NCI-H69 (cell line): ENCODE measurements around the gene NEK10.
"Not testable (repeated sequence)": the region's sequence is repeated elsewhere in the genome, so short reads cannot be mapped to it uniquely, and the experiment has no call there.

Source experiments
- DNase-seq: peaks from one replicate; lab custom pipeline; 2025; lab: John Stamatoyannopoulos, UW

Gene NEK10

DNA sequence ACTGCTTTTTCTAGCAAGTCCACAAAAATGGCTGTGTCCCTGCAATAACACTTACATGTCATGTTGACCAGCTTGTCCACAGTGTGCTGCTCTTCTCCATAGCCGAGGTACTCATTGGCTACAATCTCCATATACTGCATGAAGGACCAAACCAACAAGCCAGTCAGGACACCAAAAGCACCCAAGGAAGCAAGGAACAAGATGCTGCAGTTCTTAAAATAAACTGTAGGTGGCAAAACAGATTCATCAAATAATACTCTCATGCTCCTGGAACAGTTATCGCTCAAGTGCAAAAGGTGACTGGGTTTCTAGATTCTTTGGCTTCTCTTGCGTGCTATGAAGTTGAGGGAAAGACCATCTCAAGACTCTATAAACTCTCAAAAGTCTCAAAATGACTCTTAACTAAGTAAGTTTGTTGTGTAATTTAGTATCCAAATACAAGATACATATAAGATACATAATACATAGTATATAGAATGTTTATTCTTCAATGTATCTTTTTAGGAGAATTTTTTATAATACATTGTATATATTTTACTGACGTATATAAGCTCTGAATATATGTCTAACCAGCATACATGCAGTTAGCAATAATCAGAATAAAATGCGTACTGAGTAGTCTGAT lies 57.0 kb downstream of the NEK10 start:
- DNase-seq: peak; percentile 69

DNA sequence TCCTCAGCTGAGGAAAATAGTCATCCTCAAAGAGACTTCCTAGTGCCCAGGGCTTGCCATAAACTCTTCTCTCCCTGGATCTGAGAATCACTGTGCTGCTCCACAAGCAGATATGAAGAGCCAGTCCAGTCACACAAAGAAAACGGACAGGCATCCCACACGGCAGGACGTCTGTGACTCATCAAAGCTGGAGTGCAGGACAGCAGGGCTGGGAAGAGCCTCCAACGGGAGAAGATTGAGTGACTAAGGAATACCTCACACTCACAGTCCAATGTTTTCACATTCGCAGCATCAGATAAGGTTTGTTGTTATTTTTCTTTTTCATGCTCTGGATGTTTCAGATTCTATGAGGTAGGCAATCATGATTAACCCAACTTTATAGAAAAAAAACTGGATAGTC lies 57.8 kb downstream of the NEK10 start:
- DNase-seq: no peak

DNA sequence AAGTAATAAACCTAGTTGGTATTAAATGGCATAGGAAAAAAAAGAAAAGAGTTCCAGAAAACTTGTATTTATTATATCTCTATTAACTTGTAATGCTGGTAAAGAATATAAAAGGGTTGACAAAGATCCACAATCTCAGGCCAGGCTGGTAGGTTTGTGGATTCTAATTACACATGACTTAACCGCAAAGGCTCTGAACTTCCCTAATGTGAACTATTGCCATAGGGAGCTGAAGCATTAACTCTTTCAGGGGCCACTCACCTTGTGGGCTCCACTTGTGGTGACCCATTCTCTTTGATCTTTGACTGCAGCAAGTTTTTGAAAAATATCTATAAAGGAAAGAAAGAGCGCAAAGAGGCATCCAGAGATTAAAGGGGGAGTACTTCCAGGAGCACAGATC lies 58.5 kb downstream of the NEK10 start:
- DNase-seq: no peak

DNA sequence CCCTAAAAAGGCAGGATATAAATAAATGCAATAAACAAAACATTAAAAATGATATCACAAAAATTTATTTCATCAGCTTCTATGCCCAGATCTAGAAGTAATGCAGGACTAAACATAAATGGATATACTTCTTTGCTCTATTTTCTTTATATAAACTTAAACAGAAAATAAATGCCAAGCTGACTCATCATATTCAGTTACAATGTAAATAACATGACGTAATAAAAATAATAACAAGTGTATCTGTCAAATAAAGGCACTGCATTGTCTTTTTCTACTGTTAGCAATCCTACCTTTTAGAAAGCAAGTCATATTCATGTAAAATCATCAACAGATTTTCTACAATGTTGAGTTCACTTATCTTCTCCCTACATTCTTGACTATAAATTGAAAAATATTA lies 61.6 kb downstream of the NEK10 start:
- DNase-seq: no peak

DNA sequence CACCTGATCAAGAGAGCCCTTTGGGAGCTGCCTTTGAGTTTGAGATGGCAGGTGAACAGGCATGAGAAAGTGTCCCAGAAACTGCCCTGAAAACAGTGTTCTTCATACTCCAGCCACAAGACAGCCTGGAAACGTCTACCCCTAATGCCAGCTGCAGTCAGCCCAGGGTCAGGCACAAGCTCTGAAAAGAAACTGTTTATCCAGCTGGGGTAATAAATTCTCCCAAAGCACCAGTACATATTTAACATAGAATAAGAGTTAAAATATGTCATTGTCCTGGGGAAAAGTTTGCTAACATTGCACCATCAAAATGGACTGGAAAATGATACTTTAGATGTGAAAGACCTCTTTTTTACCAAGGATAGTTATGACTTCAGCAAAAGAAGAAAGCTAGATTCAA lies 66.3 kb downstream of the NEK10 start:
- DNase-seq: no peak

DNA sequence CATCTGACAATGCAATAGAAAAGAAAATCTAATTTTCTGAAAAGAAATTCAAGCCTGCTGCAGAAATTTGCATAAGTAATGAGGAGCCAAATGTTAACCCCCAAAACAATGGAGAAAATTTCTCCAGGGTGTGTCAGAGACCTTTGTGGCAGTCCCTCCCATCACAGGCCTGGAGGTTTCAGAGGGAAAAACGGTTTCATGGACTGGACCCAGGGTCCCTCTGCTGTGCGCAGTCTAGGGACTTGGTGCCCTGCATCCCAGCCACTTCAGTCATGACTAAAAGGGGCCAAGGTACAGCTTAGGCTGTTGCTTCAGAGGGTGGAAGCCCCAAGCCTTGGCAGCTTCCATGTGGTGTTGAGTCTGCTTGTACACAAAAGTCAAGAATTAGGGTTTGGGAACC lies 70.2 kb downstream of the NEK10 start:
- DNase-seq: not testable (repeated sequence)

DNA sequence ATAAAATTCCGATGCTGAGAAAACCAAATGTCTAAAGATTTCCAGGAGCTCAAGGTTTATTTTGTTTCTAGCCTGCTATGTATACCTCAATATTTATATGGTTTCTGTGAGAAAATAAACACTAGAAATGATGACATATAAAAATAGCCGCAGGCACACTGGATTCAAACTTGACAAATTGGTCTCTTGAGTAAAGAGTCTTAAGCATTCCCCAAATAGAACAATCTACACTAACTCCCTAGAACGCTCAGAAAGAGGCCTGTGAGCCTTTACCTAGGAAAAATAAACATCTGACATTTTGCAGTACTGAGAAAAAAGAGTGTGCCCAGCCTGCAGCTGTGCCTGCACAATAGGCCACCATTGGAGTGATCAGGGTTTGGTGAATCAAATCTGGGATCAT lies 75.2 kb downstream of the NEK10 start:
- DNase-seq: peak; percentile 37

DNA sequence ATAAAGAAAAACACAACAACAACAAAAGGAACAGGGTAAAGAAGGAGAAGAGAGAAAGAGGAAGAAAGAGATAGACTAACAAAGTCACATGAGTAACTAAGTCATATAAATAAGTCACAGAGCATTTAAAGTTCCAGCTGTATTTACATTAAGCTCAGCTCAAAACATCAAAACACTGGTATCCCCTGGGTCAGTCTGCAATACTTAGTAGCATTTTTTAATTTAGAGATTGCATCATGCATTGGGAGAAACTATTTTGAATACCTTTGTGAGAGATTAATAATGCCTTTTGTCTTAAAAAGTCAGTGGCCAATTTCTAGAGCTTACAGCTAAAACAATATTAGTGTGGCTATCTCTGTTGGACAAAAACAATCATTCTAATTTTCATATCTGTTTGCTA lies 78.4 kb downstream of the NEK10 start:
- no peak for DNase-seq

DNA sequence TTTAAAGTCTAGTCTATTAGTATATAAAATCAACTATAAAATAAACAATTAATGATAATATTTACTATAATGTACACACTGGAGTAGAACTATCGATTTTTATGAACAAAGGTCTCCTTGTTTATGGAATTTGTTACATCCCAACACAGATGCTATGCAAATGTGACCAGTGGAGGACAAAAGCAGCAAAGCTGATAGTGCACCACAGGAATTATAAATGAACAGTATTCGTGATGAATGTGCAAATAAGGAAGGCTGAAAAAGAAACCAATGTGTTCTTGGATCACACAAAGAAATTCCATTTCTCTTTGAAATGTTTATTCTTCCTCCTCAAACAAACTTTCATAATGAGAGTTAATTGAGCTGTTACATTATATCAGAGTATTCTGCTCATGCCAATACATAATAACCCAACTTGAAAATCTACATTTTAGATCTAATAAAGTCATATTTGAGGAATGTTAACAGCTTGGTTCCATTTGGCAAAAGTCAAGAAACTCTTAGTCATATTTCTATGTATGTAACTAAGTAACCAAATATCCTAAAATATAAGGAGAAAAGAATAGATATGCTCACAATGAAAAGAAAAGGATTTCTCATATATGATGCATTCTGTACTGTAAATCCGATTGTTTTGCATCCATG lies 79.3 kb downstream of the NEK10 start:
- no peak for DNase-seq

DNA sequence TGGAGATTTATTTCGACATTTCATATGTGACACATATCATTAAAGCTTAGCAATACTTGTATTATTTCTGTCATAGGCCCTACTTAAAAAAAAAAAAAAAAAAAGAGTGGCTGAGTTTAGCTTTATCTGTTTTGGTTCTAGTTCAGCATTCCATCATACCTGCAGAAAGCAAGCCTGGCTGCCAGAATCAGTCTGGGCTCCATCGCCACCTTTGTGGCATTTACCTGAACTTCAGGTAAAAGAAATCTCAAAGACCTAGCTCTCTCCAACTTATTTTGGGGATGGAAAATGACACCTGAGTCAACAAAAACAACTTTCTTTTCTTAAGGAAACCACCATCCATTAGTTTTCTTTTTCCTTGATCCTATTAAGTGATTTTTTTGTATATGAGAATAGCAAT lies 82.1 kb downstream of the NEK10 start:
- DNase-seq: no peak

DNA sequence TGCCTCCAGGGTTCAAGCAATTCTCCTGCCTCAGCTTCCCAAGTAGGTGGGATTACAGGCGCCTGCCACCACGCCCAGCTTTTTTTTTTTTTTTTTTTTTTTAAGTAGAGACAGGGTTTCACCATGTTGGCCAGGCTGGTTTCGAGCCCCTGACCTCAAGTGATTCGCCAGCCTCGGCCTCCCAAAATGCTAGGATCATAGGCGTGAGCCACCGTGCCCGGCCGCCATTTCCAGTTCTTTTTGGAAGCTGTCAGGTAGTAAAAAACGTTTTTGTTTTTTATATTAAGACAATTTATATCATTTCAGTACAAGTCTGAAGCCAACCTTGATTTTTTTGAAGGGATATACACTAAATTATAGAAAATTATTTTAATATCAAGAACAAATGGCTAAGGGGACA lies 82.7 kb downstream of the NEK10 start:
- DNase-seq: not testable (repeated sequence)

DNA sequence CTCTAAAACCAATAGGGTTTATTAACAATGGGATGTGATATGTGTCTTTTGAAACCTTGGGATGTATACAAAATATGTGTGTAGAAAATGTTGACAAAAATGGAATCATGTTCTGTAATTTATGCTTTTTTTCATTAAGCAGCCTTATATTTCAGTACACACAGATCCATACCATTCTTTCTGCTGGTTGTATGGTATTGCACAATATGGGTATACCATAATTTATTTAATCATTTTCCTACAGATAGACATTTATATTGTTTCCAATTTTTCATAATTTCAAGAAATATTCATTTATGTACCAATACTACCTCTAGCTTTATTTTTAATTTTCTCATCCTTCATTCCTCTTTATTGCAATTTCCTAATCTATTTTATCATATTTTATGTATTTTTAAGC lies 83.5 kb downstream of the NEK10 start:
- no peak for DNase-seq

DNA sequence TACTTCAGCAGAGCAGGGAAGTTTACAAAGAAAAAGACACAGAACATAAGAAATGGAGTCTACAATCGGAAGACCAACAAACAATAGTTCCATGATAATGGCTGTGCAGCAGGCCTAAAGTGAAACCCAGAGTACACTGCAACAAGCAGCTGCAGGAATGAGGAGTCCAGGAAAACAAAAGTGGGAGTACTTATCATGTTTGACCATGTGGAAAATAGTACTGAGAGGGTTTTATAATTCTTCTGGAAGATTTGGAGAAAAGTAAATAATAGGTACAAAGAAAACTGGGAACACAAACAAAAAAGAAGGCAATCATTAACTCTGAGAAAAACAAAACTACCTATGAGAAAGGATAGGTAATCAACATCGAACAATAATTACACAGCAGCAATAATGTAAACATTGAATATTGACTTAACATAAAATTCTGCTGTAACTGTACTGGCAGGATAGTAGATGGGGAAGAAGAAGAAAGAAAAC lies 87.5 kb downstream of the NEK10 start:
- peak; percentile 78 for DNase-seq

DNA sequence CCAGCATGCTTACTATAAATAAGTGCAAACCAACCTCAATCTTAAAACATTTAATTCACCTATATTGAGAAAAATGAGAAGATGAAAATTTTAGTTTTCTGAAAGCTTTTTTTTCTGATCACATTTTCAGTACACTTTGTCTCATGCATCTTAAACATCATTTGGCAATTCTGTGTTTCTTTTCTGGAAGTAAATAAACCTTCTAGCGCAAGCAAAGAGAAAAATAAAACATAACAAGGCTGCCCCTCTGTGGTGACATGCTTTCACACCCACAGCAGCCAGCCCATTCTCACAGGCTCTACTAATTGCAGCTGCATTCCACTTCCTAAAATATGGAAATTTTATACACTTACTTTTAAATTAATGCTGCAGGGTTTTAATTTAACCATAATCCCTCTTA lies 90.1 kb downstream of the NEK10 start:
- DNase-seq: peak; percentile 9

DNA sequence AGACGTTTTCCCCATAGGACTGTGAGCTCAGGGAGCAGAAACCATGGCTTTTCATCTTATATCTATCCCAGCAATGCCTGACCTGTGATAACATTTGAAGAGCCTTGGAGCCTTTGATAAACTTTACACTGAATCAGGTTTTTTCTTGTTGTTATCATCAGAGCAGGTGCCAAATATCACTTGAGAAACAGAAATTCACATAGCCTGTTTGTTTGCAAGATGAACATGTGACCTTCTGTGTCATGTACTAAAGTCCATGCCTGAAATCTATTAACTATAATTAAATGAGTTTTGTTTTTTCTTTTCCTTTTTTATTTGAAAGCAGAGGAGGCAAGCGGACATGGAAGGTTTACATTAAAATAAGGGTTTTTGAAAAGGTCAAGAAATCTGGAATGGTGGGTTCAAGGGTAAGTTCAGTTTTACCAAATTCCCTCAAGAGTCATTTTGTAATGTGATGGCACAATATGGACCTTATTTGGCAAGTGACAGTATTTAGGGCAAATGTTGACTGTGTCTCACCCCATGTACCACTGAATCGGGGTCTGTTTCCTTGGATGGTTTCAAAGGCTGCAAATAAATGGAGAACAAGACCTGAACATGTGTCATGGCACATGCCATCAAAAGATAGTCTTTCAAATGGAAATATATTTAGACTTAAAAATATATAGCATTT lies 90.7 kb downstream of the NEK10 start:
- no peak for DNase-seq

DNA sequence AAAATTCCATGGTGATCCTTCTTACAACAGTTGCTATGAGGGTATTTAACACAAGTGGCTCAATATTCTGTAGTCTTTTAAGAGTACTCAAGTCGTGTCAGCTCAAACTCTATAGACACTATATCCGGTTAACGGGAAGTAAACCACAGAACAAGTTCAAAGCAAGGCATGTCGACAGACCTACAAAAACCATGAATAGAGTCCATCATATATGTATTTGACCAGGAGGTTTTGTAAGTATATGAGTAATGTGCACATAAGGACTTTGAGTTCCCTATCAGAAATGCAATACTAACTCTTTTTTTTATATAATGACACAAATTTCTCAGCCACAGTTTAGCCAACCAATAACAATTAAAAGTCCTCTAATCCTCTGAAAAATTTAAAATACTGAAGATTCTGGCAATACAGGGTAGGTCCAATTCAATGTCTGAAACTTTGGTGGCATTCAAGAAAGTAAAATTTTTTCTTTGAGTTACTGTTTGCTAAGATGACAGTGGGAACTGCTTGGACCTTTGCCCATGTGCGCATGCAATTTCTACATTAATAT lies 93.7 kb downstream of the NEK10 start:
- no peak for DNase-seq

DNA sequence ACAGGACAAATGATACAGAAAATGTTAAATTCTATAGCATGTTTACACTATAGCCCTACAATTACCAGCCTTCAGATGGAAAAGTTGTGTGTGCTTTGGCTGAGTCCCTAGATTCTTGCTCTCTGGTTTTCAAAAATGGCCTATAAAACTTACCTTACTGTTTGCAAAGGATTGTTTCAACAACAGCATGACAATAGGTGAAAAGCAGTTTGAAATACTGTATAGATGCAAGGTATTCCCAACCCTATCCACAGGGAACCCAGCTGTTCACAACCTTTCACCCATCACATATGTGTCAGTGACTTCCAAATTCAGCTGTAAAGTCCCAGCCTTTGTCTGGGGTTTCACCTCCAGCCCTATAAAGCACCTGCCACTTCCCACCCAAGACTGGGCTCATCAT lies 97.3 kb downstream of the NEK10 start:
- peak; percentile 54 for DNase-seq

DNA sequence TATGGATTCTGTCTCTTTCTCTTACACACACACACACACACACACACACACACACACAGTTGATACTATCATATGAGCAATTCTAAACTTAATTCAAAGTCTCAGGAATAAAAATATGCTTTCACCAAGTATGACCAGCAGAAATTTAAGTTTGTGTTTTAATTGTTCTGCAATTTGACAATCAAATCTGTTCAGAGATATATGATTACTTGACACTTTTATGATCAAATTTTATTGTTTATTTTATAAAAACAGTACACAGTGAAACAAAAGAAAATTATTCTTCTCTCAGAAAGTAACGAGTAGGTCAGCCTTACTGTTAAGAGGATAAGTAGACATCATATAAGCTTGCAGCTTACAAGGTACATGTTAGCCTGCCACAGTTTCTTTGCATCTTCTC lies 114.3 kb downstream of the NEK10 start:
- no peak for DNase-seq

DNA sequence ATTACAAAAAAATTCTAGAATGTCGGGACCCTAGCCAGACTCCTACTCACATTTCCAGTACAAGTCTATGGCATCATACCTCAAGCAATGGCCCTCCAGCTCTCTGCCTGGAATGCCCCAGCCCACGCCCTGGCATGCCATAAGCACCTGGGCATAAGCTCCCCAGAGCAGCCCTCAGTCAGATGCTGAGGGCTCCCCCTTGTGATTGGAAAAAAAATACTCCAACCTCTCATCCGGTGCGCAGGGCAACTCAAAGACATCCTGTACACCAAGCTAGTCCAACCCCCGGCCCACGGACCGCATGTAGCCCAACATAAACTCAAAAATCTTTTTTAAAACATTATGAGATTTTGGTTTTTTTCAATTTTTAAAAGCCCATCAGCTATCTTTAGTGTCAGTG lies 115.4 kb downstream of the NEK10 start:
- peak; percentile 57 for DNase-seq

DNA sequence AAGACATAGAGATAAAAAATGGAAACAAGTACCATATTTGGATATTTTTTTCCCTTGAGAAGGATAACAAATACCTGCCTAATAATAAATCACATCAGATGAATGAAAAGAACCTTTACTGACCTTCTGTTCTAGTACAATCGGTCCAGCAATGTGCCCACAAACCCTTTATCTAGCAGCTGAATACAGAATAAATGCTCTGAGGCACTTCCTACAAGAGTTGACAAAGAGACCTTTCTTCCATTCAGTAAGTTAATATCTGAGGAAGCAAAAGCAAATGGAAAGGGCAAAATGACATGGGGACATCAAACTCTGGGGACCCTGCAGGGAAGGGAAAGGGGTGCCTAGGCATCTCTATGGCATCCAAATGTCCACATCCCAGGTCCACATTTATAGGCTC lies 115.8 kb downstream of the NEK10 start:
- DNase-seq: no peak

DNA sequence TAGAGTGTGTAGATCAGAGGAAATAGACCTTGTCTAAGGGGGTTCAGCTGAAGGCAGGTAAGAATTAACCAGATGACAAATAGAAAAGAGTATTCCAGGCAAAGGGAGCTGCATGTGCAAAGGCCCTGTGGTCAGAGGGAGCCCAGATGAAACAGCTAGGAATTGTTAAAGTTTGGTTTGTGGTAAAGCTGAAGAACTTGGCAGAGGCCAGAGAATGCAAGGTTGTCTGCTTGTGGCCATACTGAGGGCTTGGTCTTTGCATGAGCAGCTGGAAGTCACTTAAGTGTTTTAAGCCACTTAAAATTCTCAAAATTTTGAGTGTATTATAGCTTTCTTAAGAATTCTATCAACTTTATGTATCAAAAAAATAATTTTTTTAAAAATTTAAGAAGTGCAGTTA lies 116.5 kb downstream of the NEK10 start:
- no peak for DNase-seq

DNA sequence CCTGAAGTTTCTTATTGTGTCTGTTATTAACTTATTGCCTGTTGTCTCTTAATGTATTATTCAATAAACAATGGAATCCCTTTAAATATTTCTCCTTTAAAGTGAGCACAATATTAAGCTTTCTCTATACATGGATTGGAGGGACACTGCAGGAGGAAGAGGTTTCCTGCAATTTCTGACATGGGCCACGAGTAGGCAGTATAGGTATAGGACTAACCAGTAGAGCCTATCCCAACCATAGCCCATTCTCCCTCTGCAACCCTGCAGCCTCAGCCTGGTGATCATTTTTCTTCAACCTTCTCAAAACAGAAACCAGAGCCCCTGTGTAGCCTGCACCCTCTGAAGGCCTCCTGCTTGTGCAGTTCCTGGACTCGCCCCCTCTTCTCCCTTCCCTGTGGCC lies 124.8 kb downstream of the NEK10 start:
- no peak for DNase-seq

DNA sequence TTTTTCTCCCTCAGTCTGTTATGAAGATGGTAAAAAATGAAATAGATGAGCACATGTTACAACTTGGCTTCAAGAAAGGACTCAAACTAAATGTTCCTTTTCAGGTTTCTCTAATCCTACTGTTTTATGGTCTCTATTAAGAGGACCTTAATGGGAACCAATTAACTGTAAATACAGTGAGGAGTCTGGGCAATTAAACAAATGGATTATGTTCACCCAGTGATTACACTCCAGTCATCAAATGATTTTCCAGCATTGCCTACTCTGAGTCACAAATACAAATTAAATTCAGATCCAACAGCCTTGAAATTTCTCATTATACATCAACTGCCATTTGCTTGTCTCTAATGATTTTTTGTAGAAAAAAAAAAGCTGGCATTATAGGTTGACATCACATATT lies 129.2 kb downstream of the NEK10 start:
- peak; percentile 67 for DNase-seq
